Transverse colon (tissue), 3 donors: Measurements from ENCODE around the gene TVP23A.

Experiments
- CTCF ChIP-seq, 5 experiments: fragments of 200-600 bp in 3 of 5; fragments of 450-650 bp in 2 of 5; sonication (generic) in 3 of 5; IDR thresholded peaks; 1 replicate in 2 of 5; 2 replicates in 3 of 5; pipeline ENCODE4 v1.5.1; 2016 to 2017; ENCODE audit warnings: antibody characterized with exemption in 5 of 5, inconsistent platforms in 3 of 5, mild to moderate bottlenecking in 2 of 5, moderate library complexity in 1 of 5
- EP300 ChIP-seq: sonication (generic); formaldehyde crosslinking; IDR thresholded peaks from one replicate; pipeline ENCODE4 v1.6.1; 2017; ENCODE audit warnings: antibody characterized with exemption, low read depth

- no peak for TF ChIP-seq CTCF (IDR thresholded peaks at IDR 0.05)
- TF ChIP-seq EP300: no peak
These were observed 49.2 kb downstream of the TVP23A start for GRCh38 chr16:10769381-10769780.
